DMS 273 (cell line): ENCODE results near the gene MB.
A peak's percentile ranks its signal among the peaks of the same experiment; 100 is the strongest.

Source experiments
- DNase-seq: peaks from one replicate; lab custom pipeline; 2025; ENCODE audit not compliant: unreplicated experiment; lab: John Stamatoyannopoulos, UW

Gene MB

GRCh38 chr22:35597692-35598395, 19.3 kb downstream of the MB start:
- DNase-seq: no peak

GRCh38 chr22:35596821-35597220, 20.3 kb downstream of the MB start:
- DNase-seq: no peak

- no peak for DNase-seq
Observed at GRCh38 chr22:35594686-35595085, 22.4 kb downstream of the MB start.

- no peak for DNase-seq
Observed at GRCh38 chr22:35593891-35594470, 23.1 kb downstream of the MB start.

- DNase-seq: no peak
Observed at GRCh38 chr22:35593071-35593890, 23.8 kb downstream of the MB start.

- no peak for DNase-seq
Observed at GRCh38 chr22:35592418-35592967, 24.6 kb downstream of the MB start.

GRCh38 chr22:35591714-35592417, 25.3 kb downstream of the MB start:
- no peak for DNase-seq

- no peak for DNase-seq
Observed at GRCh38 chr22:35590634-35591295, 26.4 kb downstream of the MB start.

- DNase-seq: no peak
Observed at GRCh38 chr22:35589756-35590093, 27.4 kb downstream of the MB start.

GRCh38 chr22:35589071-35589755, 27.9 kb downstream of the MB start:
- DNase-seq: no peak

GRCh38 chr22:35587896-35588295, 29.2 kb downstream of the MB start:
- no peak for DNase-seq

- DNase-seq: no peak
Observed at GRCh38 chr22:35587447-35587870, 29.7 kb downstream of the MB start.

GRCh38 chr22:35586771-35587170, 30.4 kb downstream of the MB start:
- DNase-seq: no peak

- peak; percentile 71 for DNase-seq
Observed at GRCh38 chr22:35582861-35583670, 34.1 kb downstream of the MB start.

- DNase-seq: no peak
Observed at GRCh38 chr22:35582218-35582860, 34.8 kb downstream of the MB start.

- no peak for DNase-seq
Observed at GRCh38 chr22:35581023-35581413, 36.1 kb downstream of the MB start.

GRCh38 chr22:35580351-35581022, 36.6 kb downstream of the MB start:
- no peak for DNase-seq

- DNase-seq: no peak
Observed at GRCh38 chr22:35578836-35579575, 38.1 kb downstream of the MB start.
